ENCODE data around the gene P2RY4.

GRCh38 chrX:70292788-70293187 lies 32.8 kb upstream of the P2RY4 start:
- no peak for TF ChIP-seq CHD2 (IDR thresholded peaks at IDR 0.05; ENCODE audit: low read length)
- TF ChIP-seq, protein P1, sequence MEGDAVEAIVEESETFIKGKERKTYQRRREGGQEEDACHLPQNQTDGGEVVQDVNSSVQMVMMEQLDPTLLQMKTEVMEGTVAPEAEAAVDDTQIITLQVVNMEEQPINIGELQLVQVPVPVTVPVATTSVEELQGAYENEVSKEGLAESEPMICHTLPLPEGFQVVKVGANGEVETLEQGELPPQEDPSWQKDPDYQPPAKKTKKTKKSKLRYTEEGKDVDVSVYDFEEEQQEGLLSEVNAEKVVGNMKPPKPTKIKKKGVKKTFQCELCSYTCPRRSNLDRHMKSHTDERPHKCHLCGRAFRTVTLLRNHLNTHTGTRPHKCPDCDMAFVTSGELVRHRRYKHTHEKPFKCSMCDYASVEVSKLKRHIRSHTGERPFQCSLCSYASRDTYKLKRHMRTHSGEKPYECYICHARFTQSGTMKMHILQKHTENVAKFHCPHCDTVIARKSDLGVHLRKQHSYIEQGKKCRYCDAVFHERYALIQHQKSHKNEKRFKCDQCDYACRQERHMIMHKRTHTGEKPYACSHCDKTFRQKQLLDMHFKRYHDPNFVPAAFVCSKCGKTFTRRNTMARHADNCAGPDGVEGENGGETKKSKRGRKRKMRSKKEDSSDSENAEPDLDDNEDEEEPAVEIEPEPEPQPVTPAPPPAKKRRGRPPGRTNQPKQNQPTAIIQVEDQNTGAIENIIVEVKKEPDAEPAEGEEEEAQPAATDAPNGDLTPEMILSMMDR (IDR thresholded peaks at IDR 0.05; ENCODE audit: control extremely low read depth in 1 of 3, insufficient read depth in 1 of 3, low read depth in 1 of 3, low read length in 3 of 3) = no peak
- no peak for TF ChIP-seq MAX (IDR thresholded peaks at IDR 0.05)
- no peak for TF ChIP-seq CEBPB (IDR thresholded peaks at IDR 0.05; ENCODE audit: low read depth, low read length)
- TF ChIP-seq HDAC2 (IDR thresholded peaks at IDR 0.05; ENCODE audit: borderline replicate concordance in 1 of 2, low read depth in 2 of 2, low read length in 2 of 2) = no peak
- no peak for TF ChIP-seq RAD21 (IDR thresholded peaks at IDR 0.05 in 1 of 2, conservative IDR thresholded peaks at IDR 0.05 in 1 of 2; ENCODE audit: low read depth in 2 of 2, low read length in 2 of 2)
